ENCODE results near the gene KCP. TPM values are rescaled to one million over a fixed set of nuclear protein-coding genes. Genes with fewer than 3 reads are reported as not detected.

KCP gene
- total RNA-seq, 6 experiments from 2014 or later = 0.10 to 0.22 (median 0.12) TPM; not detected in 2

- no peak overlapping the region for H3K4me3 ChIP-seq
- no peaks in the 10 kb centered on the region for H3K27me3 ChIP-seq
- DNase-seq = no peak
- no peaks in the 10 kb centered on the region for H3K4me1 ChIP-seq
- H3K9me3 ChIP-seq = no peaks in the 10 kb centered on the region
- H3K36me3 ChIP-seq = no peaks in the 10 kb centered on the region
- 90% methylated on average over 2 of the region's 16 CpGs for WGBS (ENCODE audit: insufficient coverage, low coverage, low lambda C conversion rate, missing lambda C conversion rate)
- ATAC-seq = no peak
- intact Hi-C loops (cut with DNase I) = no loop called here
- no peak overlapping the region for H3K27ac ChIP-seq
- TF ChIP-seq CTCF (IDR thresholded peaks at IDR 0.05) = no peak
- no peak for TF ChIP-seq POLR2A (IDR thresholded peaks at IDR 0.05)
Measured at GRCh38 chr7:128849156-128849515, 61.4 kb downstream of the KCP start.

- no peak for DNase-seq
- no peaks in the 10 kb centered on the region for H3K9me3 ChIP-seq
- H3K4me1 ChIP-seq = no peaks in the 10 kb centered on the region
- ATAC-seq = no peak
- no peaks in the 10 kb centered on the region for H3K27me3 ChIP-seq
- no peak overlapping the region for H3K27ac ChIP-seq
- no peaks in the 10 kb centered on the region for H3K36me3 ChIP-seq
- no peak overlapping the region for H3K4me3 ChIP-seq
- TF ChIP-seq POLR2A (IDR thresholded peaks at IDR 0.05) (no peak), CTCF (IDR thresholded peaks at IDR 0.05) (no peak)
- intact Hi-C loops (cut with DNase I) = no loop called here
- 87% methylated on average over 6 of the region's 31 CpGs for WGBS (ENCODE audit: insufficient coverage, low coverage, low lambda C conversion rate, missing lambda C conversion rate)
Measured at GRCh38 chr7:128848289-128849155, 62.0 kb downstream of the KCP start.

GRCh38 chr7:128847721-128848211 is 62.7 kb downstream of the KCP start:
- WGBS (ENCODE audit: insufficient coverage, low coverage, low lambda C conversion rate, missing lambda C conversion rate) = no CpG with 5 or more reads among the region's 17 CpGs

GRCh38 chr7:128846781-128847444 is 63.6 kb downstream of the KCP start:
- ATAC-seq (no peak), DNase-seq (no peak)
- TF ChIP-seq POLR2A (IDR thresholded peaks at IDR 0.05) (no peak), CTCF (IDR thresholded peaks at IDR 0.05) (no peak)
- intact Hi-C loops (cut with DNase I) = no loop called here
- H3K27ac ChIP-seq = no peak overlapping the region
- no peaks in the 10 kb centered on the region for H3K4me1 ChIP-seq
- H3K27me3 ChIP-seq = no peaks in the 10 kb centered on the region
- no peak overlapping the region for H3K4me3 ChIP-seq
- 80% methylated on average over 10 of the region's 14 CpGs for WGBS (ENCODE audit: insufficient coverage, low coverage, low lambda C conversion rate, missing lambda C conversion rate)
- H3K9me3 ChIP-seq = no peaks in the 10 kb centered on the region
- no peaks in the 10 kb centered on the region for H3K36me3 ChIP-seq

More at GRCh38 chr7:128847721-128848211, 62.7 kb downstream of the KCP start:
- no peaks in the 10 kb centered on the region for H3K36me3 ChIP-seq
- H3K4me3 ChIP-seq = no peak overlapping the region
- H3K9me3 ChIP-seq = no peaks in the 10 kb centered on the region
- H3K27ac ChIP-seq = no peak overlapping the region
- ATAC-seq = peak in 1 of 4 donors; percentile 10
- no peaks in the 10 kb centered on the region for H3K4me1 ChIP-seq
- no peak for DNase-seq
- TF ChIP-seq POLR2A (IDR thresholded peaks at IDR 0.05) = no peak
- TF ChIP-seq CTCF (IDR thresholded peaks at IDR 0.05) = no peak
- no peaks in the 10 kb centered on the region for H3K27me3 ChIP-seq
- intact Hi-C loops (cut with DNase I) = no loop called here
